Activated naive CD4-positive, alpha-beta T cell treated with anti-CD3 and anti-CD28 coated beads, Interleukin-2, amount 10 ng/mL, durations not matched to agents 7 days and 5 days (primary cell): ENCODE results near the gene PALM.
"Not testable (repeated sequence)": the region's sequence is repeated elsewhere in the genome, so short reads cannot be mapped to it uniquely, and the experiment has no call there.

Experiments
- CTCF ChIA-PET: fragments of 350-600 bp; sonication (Branson Sonifier 250); formaldehyde crosslinking; loops from one replicate; lab custom pipeline; 2021; ENCODE audit warnings: antibody characterized with exemption; lab: Charles Lee
- DNase-seq: peaks from one replicate; pipeline ENCODE4 v3.0.0-alpha.2; 2020
- H3K27ac Mint-ChIP-seq: one replicate; pipeline ENCODE4 v1.8.0; 2021; ENCODE audit warnings: mild to moderate bottlenecking, moderate library complexity, mixed read lengths
- H3K27me3 Mint-ChIP-seq: one replicate; pipeline ENCODE4 v1.8.0; 2021; ENCODE audit warnings: mild to moderate bottlenecking, mixed read lengths
- H3K36me3 Mint-ChIP-seq: one replicate; pipeline ENCODE4 v1.8.0; 2021; ENCODE audit warnings: mixed read lengths
- H3K4me1 Mint-ChIP-seq: one replicate; pipeline ENCODE4 v1.8.0; 2021; ENCODE audit warnings: mixed read lengths
- H3K4me3 Mint-ChIP-seq: one replicate; pipeline ENCODE4 v1.8.0; 2021; ENCODE audit warnings: mild to moderate bottlenecking, moderate library complexity, mixed read lengths
- H3K9me3 Mint-ChIP-seq: one replicate; pipeline ENCODE4 v1.8.0; 2021; ENCODE audit warnings: mixed read lengths

The PALM gene

DNA sequence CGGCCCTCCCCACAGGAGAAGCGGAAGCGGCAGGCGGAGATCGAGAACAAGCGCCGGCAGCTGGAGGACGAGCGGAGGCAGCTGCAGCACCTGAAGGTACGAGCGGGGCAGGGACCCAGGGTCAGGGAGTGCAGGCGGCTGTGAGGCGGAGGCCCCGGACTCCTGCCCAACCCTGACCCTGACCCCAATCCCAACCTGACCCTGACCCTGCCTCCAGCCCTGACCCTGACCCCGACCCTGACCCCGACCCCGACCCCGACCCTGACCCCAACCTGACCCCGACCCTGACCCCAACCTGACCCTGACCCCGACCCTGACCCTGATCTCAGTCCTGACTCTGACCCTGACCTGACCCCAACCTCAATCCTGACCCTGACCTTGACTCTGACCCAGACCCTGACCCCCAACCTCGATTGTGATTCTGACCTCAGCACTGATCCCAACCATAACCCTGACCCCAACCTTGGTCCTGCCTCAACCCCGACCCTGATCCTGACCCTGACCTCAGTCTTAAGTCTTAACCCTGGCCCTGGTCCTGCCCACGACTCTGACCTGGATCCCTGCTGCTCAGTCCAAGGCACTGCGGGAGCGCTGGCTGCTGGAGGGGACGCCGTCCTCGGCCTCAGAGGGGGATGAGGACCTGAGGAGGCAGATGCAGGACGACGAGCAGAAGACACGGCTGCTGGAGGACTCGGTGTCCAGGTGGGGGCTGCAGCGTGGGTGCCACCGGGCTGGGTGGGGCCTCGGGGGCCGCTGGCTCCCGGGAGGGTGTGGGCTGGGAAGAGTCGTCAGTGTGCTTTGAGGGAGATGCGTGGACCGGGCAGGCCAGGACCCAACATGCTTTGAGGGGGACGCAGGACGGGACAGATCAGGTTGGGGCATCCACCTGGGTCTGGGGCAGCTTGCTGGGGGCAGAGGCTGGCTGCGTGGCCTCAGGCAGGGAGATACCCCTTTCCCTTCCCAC, 18.5 kb downstream of the PALM start:
- no peak overlapping the region for H3K27ac Mint-ChIP-seq
- CTCF ChIA-PET = no interaction called here
- no peak for DNase-seq
- H3K4me3 Mint-ChIP-seq = no peak overlapping the region
- peaks cover 5% of the 10 kb centered on the region for H3K27me3 Mint-ChIP-seq
- no peaks in the 10 kb centered on the region for H3K9me3 Mint-ChIP-seq
- no peaks in the 10 kb centered on the region for H3K4me1 Mint-ChIP-seq
- no peaks in the 10 kb centered on the region for H3K36me3 Mint-ChIP-seq

- CTCF ChIA-PET = no interaction called here
- Mint-ChIP-seq H3K27me3 (no peaks in the 10 kb centered on the region), H3K4me3 (no peak overlapping the region), H3K9me3 (no peaks in the 10 kb centered on the region), H3K27ac (no peak overlapping the region), H3K36me3 (no peaks in the 10 kb centered on the region), H3K4me1 (peaks cover 7% of the 10 kb centered on the region)
- no peak for DNase-seq
These were observed 19.3 kb downstream of the PALM start for GRCh38 chr19:728011-728410.

DNA sequence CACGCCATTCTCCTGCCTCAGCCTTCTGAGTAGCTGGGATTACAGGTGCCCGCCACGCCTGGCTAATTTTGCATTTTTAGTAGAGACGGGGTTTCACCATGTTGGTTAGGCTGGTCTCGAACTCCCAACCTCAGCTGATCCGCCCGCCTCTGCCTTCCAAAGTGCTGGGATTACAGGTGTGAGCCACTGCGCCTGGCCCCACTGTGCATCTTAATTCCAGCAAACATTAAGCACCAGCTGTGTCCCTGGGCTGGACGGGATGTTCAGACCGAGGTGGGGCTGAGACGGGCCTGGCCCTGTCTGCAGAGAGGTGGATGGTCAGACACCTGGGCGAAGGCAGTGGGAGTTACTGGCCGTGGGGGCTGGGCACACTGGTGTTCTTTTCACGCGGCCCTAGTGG, 20.8 kb downstream of the PALM start:
- H3K36me3 Mint-ChIP-seq, H3K27me3 Mint-ChIP-seq, H3K27ac Mint-ChIP-seq, CTCF ChIA-PET, DNase-seq, H3K4me3 Mint-ChIP-seq, H3K9me3 Mint-ChIP-seq: not testable (repeated sequence)
- H3K4me1 Mint-ChIP-seq = peaks cover 16% of the 10 kb centered on the region

DNA sequence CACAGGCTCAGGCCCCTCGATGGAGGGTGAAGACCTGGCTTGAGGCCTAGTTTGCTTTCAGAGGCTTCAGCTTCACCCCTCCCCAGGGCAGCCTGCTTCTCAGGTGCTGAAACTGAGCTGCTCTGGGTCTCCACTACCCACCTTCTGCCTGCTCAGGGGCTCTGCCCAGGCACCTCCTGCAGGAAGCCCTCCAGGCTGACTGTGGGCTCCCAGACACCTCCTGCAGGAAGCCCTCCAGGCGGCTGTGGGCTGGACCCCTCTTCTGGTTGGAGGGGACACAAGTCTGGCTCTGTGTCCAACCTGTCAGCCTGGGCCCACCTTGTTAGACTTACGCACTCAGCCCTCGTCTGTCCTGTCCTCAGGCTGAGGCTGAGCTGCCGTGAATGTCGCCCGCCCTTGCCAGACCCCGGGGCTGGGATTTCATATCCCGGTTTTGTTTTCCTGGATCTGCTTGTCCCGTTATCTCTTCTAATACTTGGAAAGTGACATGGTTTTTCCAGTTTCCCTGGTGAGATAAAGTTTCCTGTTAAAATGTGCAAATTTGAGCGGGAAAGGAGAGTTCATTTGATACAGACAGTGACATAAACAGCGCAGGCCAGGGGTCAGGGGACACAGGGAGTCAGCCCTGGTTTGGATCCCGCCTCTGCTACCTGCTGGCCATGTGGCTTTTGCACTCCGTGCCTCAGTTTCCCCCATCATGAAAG, 21.4 kb downstream of the PALM start:
- no peaks in the 10 kb centered on the region for H3K9me3 Mint-ChIP-seq
- CTCF ChIA-PET = no interaction called here
- DNase-seq = no peak
- H3K36me3 Mint-ChIP-seq = no peaks in the 10 kb centered on the region
- peaks cover 16% of the 10 kb centered on the region for H3K4me1 Mint-ChIP-seq
- H3K4me3 Mint-ChIP-seq = no peak overlapping the region
- peaks cover 5% of the 10 kb centered on the region for H3K27me3 Mint-ChIP-seq
- no peak overlapping the region for H3K27ac Mint-ChIP-seq

DNA sequence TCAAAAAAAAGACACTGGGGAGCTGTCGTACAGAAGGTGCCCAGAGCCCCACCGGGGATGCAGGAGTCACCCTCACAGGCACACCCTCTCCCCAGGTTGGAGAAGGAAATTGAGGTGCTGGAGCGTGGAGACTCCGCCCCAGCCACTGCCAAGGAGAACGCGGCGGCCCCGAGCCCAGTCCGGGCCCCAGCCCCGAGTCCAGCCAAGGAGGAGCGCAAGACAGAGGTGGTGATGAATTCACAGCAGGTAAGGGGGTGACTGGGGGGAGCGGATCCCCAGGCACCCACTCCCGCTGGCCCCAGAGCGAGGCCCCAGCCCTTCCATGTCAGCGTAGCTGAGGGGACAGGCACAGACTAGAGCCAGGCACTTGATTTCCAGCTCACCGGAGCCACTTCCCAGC, 22.3 kb downstream of the PALM start:
- H3K4me3 Mint-ChIP-seq = no peak overlapping the region
- H3K27ac Mint-ChIP-seq = no peak overlapping the region
- CTCF ChIA-PET = no interaction called here
- H3K4me1 Mint-ChIP-seq = peaks cover 16% of the 10 kb centered on the region
- H3K36me3 Mint-ChIP-seq = no peaks in the 10 kb centered on the region
- H3K9me3 Mint-ChIP-seq = no peaks in the 10 kb centered on the region
- DNase-seq = no peak
- H3K27me3 Mint-ChIP-seq = peaks cover 5% of the 10 kb centered on the region

GRCh38 chr19:732148-733069, 23.7 kb downstream of the PALM start:
- H3K4me1 Mint-ChIP-seq = peaks cover 16% of the 10 kb centered on the region
- H3K4me3 Mint-ChIP-seq = no peak overlapping the region
- no peak overlapping the region for H3K27ac Mint-ChIP-seq
- no peak for DNase-seq
- no peaks in the 10 kb centered on the region for H3K36me3 Mint-ChIP-seq
- CTCF ChIA-PET = interaction anchor here (1.4 kb wide), 1 partner anchor 69 kb away, joined by 3 read pairs; the partner anchor contains the start of gene RNF126
- H3K9me3 Mint-ChIP-seq = no peaks in the 10 kb centered on the region
- peaks cover 12% of the 10 kb centered on the region for H3K27me3 Mint-ChIP-seq

DNA sequence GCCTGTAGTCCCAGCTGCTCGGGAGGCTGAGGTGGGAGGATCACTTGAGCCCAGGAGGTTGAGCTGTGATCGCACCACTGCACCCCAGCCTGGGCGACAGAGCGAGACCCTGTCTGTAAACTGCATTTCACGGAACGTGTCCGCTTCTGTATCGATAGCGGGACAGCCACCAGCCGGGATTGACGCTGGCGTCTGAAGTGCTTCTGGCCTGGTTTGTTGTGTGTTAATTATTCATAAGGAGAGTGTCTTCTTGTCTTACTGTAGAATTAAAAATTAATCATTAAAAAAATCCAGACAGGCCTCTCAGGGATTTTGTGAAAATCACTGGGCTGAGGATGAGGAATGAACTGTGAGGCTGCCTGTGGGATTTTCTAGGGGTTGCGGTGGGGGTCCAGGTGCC, 26.0 kb downstream of the PALM start:
- Mint-ChIP-seq H3K9me3 (no peaks in the 10 kb centered on the region), H3K36me3 (no peaks in the 10 kb centered on the region), H3K4me1 (peaks cover 16% of the 10 kb centered on the region), H3K27me3 (peaks cover 17% of the 10 kb centered on the region), H3K4me3 (no peak overlapping the region), H3K27ac (no peak overlapping the region)
- DNase-seq = no peak
- CTCF ChIA-PET = interaction anchor here (0.6 to 1.5 kb wide), 7 partner anchors 23 to 150 kb away, joined by 3 to 9 read pairs (median 3); partner anchors contain the start of gene RNF126

DNA sequence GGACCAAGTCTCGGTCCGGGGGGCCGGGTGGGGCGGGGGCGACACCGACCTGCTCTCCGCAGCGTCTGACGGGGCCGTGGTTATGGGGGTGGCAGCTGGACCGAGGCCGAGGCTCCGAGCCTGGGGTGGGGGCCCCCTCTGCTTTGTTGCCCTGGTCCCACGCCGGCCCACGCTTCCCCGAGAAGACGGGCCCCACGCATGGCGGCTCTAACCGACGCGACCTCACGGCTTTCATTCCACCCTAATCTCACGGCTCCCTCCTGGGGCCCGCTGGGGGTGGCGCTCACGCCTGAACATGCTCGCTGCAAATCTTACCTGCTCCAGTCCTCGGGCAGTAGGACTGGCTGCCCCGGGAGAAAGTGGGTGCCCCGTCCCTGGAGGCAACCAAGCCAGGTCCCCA, 27.4 kb downstream of the PALM start:
- Mint-ChIP-seq H3K27ac (no peak overlapping the region), H3K9me3 (no peaks in the 10 kb centered on the region), H3K36me3 (no peaks in the 10 kb centered on the region), H3K4me1 (peaks cover 16% of the 10 kb centered on the region), H3K27me3 (peaks cover 17% of the 10 kb centered on the region), H3K4me3 (no peak overlapping the region)
- DNase-seq = no peak
- CTCF ChIA-PET = no interaction called here

- no peak overlapping the region for H3K27ac Mint-ChIP-seq
- no peaks in the 10 kb centered on the region for H3K9me3 Mint-ChIP-seq
- peaks cover 13% of the 10 kb centered on the region for H3K4me1 Mint-ChIP-seq
- peaks cover 17% of the 10 kb centered on the region for H3K27me3 Mint-ChIP-seq
- H3K4me3 Mint-ChIP-seq = no peak overlapping the region
- CTCF ChIA-PET = interaction anchor here (0.6 to 2.1 kb wide), 6 partner anchors 39 to 424 kb away, joined by 3 to 6 read pairs (median 3); partner anchors contain the start of gene RNF126
- H3K36me3 Mint-ChIP-seq = no peaks in the 10 kb centered on the region
- peak; percentile 67 for DNase-seq
These were observed 28.9 kb downstream of the PALM start for GRCh38 chr19:737591-738093.

DNA sequence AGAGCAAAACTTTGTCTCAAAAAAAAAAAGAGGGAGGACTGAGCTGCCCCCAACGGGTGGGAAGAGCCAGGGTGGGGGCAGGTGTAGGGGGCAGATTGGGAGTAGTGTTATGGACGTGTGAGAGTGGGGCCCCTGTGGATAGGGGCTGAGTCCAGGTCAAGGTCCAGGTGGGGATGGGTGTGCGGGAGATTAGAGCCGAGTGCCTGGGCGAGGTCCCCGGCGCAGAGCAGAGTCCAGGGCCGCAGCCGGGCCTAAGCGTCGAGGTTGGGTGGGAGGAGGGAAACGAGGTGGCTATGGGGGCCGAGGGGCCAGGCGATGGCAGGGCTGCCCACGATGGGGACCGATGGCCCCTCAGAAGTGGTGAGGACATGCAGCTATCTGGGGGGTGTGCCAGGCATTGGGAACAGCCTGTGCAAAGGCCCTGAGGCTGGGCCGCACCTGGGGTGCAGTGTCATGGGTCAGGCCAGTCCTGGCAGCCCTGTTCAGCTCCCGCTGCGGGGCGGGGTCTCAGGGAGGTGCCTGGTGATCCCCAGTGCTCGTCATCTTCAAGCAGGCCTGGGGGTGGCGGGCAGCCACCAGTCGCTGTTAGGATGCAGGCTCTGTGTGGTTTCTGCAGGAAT, 29.9 kb downstream of the PALM start:
- CTCF ChIA-PET = interaction anchor here (2.1 kb wide), 1 partner anchor 73 kb away, joined by 6 read pairs; no protein-coding TSS in a partner anchor
- no peak overlapping the region for H3K27ac Mint-ChIP-seq
- H3K9me3 Mint-ChIP-seq = peaks cover 1% of the 10 kb centered on the region
- H3K27me3 Mint-ChIP-seq = peaks cover 17% of the 10 kb centered on the region
- no peaks in the 10 kb centered on the region for H3K36me3 Mint-ChIP-seq
- DNase-seq = no peak
- H3K4me3 Mint-ChIP-seq = no peak overlapping the region
- peaks cover 5% of the 10 kb centered on the region for H3K4me1 Mint-ChIP-seq

- no peak for DNase-seq
- Mint-ChIP-seq H3K36me3 (no peaks in the 10 kb centered on the region), H3K27ac (no peak overlapping the region), H3K4me1 (no peaks in the 10 kb centered on the region), H3K9me3 (peaks cover 5% of the 10 kb centered on the region), H3K27me3 (peaks cover 12% of the 10 kb centered on the region), H3K4me3 (no peak overlapping the region)
- CTCF ChIA-PET = interaction anchor here (2.1 kb wide), 1 partner anchor 12 kb away, joined by 7 read pairs; no protein-coding TSS in a partner anchor
These were observed 31.4 kb downstream of the PALM start for GRCh38 chr19:739998-740715.

- H3K9me3 Mint-ChIP-seq, H3K4me3 Mint-ChIP-seq, DNase-seq, H3K4me1 Mint-ChIP-seq, H3K27ac Mint-ChIP-seq, H3K36me3 Mint-ChIP-seq: not testable (repeated sequence)
- CTCF ChIA-PET = interaction anchor here (2.1 kb wide), 1 partner anchor 12 kb away, joined by 7 read pairs; no protein-coding TSS in a partner anchor
- peaks cover 12% of the 10 kb centered on the region for H3K27me3 Mint-ChIP-seq
These were observed 32.2 kb downstream of the PALM start for GRCh38 chr19:740816-741505.
